Mesendoderm (in vitro differentiated cells): ENCODE data around the gene CHCHD1.

ENCODE experiments used
- DNase-seq: peaks from one replicate; pipeline ENCODE4 v3.0.0; 2013
- H2AK5ac ChIP-seq: 2 replicates; pipeline ENCODE4 v1.6.1; 2013; ENCODE audit warnings: low read length, inconsistent platforms
- H2BK120ac ChIP-seq: 2 replicates; pipeline ENCODE4 v1.6.1; 2013; ENCODE audit warnings: low read depth, mild to moderate bottlenecking, low read length, moderate library complexity, mixed read lengths
- H2BK15ac ChIP-seq: replicated peaks from 2 replicates; pipeline ENCODE4 v1.6.1; 2013; ENCODE audit warnings: low read depth, mild to moderate bottlenecking, moderate library complexity
- H2BK5ac ChIP-seq: 2 replicates; pipeline ENCODE4 v1.6.1; 2013; ENCODE audit warnings: low read length, inconsistent platforms
- H3K18ac ChIP-seq: 2 replicates; pipeline ENCODE4 v1.6.1; 2013; ENCODE audit warnings: mild to moderate bottlenecking, low read length, mixed read lengths
- H3K23ac ChIP-seq: one replicate; pipeline ENCODE4 v1.6.1; 2013; ENCODE audit warnings: low read length
- H3K27ac ChIP-seq: 2 replicates; pipeline ENCODE4 v1.5.1; 2013; ENCODE audit warnings: low read depth, mild to moderate bottlenecking, inconsistent platforms, low read length, moderate library complexity
- H3K27me3 ChIP-seq: 2 replicates; pipeline ENCODE4 v1.6.1; 2013; ENCODE audit warnings: low read length, control low read depth, mild to moderate bottlenecking, inconsistent platforms; ENCODE audit not compliant: insufficient read depth, poor library complexity
- H3K36me3 ChIP-seq: 2 replicates; pipeline ENCODE4 v1.6.1; 2013; ENCODE audit warnings: low read length, inconsistent platforms; ENCODE audit not compliant: control insufficient read depth, insufficient read depth
- H3K4ac ChIP-seq: one replicate; pipeline ENCODE4 v1.6.1; 2013; ENCODE audit warnings: low read depth, mild to moderate bottlenecking, low read length, moderate library complexity
- H3K4me1 ChIP-seq: 2 replicates; pipeline ENCODE4 v1.6.1; 2013; ENCODE audit warnings: low read depth, low read length, inconsistent platforms; ENCODE audit not compliant: control insufficient read depth
- H3K4me2 ChIP-seq: 2 replicates; pipeline ENCODE4 v1.6.1; 2013; ENCODE audit warnings: low read length
- H3K4me3 ChIP-seq: 2 replicates; pipeline ENCODE4 v1.5.1; 2013; ENCODE audit warnings: mild to moderate bottlenecking, low read length
- H3K56ac ChIP-seq: one replicate; pipeline ENCODE4 v1.6.1; 2013; ENCODE audit warnings: low read length
- H3K79me1 ChIP-seq: 2 replicates; pipeline ENCODE4 v1.6.1; 2013; ENCODE audit warnings: low read length, inconsistent platforms
- H3K79me2 ChIP-seq: 2 replicates; pipeline ENCODE4 v1.6.1; 2013; ENCODE audit warnings: mild to moderate bottlenecking, low read length; ENCODE audit not compliant: control insufficient read depth, insufficient read depth
- H3K9ac ChIP-seq: 2 replicates; pipeline ENCODE4 v1.6.1; 2013; ENCODE audit warnings: low read length, inconsistent platforms
- H4K5ac ChIP-seq: one replicate; pipeline ENCODE4 v1.6.1; 2013; ENCODE audit warnings: low read length
- H4K8ac ChIP-seq: one replicate; pipeline ENCODE4 v1.6.1; 2013; ENCODE audit warnings: low read depth, mild to moderate bottlenecking, control low read depth, low read length, moderate library complexity
- WGBS: extraction: QIAGEN DNeasy Blood & Tissue Kit; methylation state at CpG from one replicate; pipeline ENCODE4 v1.1.7; 2013; ENCODE audit warnings: low lambda C conversion rate, missing lambda C conversion rate; ENCODE audit not compliant: insufficient coverage; ENCODE audit errors: extremely low coverage; 5-methylcytosine and 5-hydroxymethylcytosine counted together

The CHCHD1 gene

GRCh38 chr10:73813333-73813732 is 31.5 kb downstream of the CHCHD1 start:
- Histone ChIP-seq H3K36me3 (no peaks in the 10 kb centered on the region), H2BK120ac (no peak overlapping the region), H3K4me3 (no peak overlapping the region), H4K5ac (no peak overlapping the region), H3K4ac (no peak overlapping the region), H3K56ac (no peak overlapping the region), H3K79me1 (no peaks in the 10 kb centered on the region), H3K4me1 (peaks cover 5% of the 10 kb centered on the region), H3K9ac (no peak overlapping the region), H3K18ac (no peak overlapping the region), H2BK15ac (no peak overlapping the region), H2BK5ac (no peak overlapping the region), H3K79me2 (no peaks in the 10 kb centered on the region), H3K23ac (no peak overlapping the region), H2AK5ac (no peak overlapping the region), H3K27ac (no peak overlapping the region), H3K4me2 (no peak overlapping the region), H3K27me3 (no peaks in the 10 kb centered on the region), H4K8ac (no peak overlapping the region)
- no CpG with 5 or more reads among the region's 7 CpGs for WGBS
- DNase-seq, result no peak

- Histone ChIP-seq H3K23ac (no peak overlapping the region), H3K79me2 (no peaks in the 10 kb centered on the region), H2BK15ac (no peak overlapping the region), H3K4ac (no peak overlapping the region), H3K27me3 (no peaks in the 10 kb centered on the region), H3K18ac (no peak overlapping the region), H3K4me3 (no peak overlapping the region), H2BK120ac (no peak overlapping the region), H2BK5ac (no peak overlapping the region), H3K36me3 (no peaks in the 10 kb centered on the region), H3K4me1 (peaks cover 8% of the 10 kb centered on the region), H4K5ac (no peak overlapping the region), H2AK5ac (no peak overlapping the region), H3K56ac (no peak overlapping the region), H3K4me2 (no peak overlapping the region), H3K79me1 (no peaks in the 10 kb centered on the region), H3K9ac (no peak overlapping the region), H3K27ac (no peak overlapping the region), H4K8ac (no peak overlapping the region)
- no CpG with 5 or more reads among the region's 13 CpGs for WGBS
- no peak for DNase-seq
These were observed 32.5 kb downstream of the CHCHD1 start for GRCh38 chr10:73814276-73814895.

GRCh38 chr10:73814896-73815718 is 33.3 kb downstream of the CHCHD1 start:
- Histone ChIP-seq H3K4me1 (peaks cover 8% of the 10 kb centered on the region), H3K27ac (no peak overlapping the region), H2BK120ac (no peak overlapping the region), H4K8ac (no peak overlapping the region), H2BK5ac (no peak overlapping the region), H4K5ac (no peak overlapping the region), H3K23ac (no peak overlapping the region), H3K18ac (no peak overlapping the region), H3K27me3 (no peaks in the 10 kb centered on the region), H3K4me3 (no peak overlapping the region), H3K36me3 (no peaks in the 10 kb centered on the region), H3K4ac (no peak overlapping the region), H2AK5ac (no peak overlapping the region), H3K79me1 (no peaks in the 10 kb centered on the region), H3K56ac (no peak overlapping the region), H3K79me2 (no peaks in the 10 kb centered on the region), H3K4me2 (no peak overlapping the region), H3K9ac (no peak overlapping the region), H2BK15ac (no peak overlapping the region)
- WGBS, result no CpG with 5 or more reads among the region's 22 CpGs
- peak; percentile 75 for DNase-seq

GRCh38 chr10:73815719-73816030 is 33.8 kb downstream of the CHCHD1 start:
- Histone ChIP-seq H2BK120ac (no peak overlapping the region), H3K36me3 (no peaks in the 10 kb centered on the region), H3K4ac (no peak overlapping the region), H3K18ac (no peak overlapping the region), H3K79me2 (no peaks in the 10 kb centered on the region), H3K23ac (no peak overlapping the region), H2BK5ac (no peak overlapping the region), H4K8ac (no peak overlapping the region), H3K56ac (no peak overlapping the region), H4K5ac (no peak overlapping the region), H2AK5ac (no peak overlapping the region), H3K27me3 (no peaks in the 10 kb centered on the region), H3K4me1 (peaks cover 5% of the 10 kb centered on the region), H3K4me3 (no peak overlapping the region), H3K4me2 (no peak overlapping the region), H2BK15ac (no peak overlapping the region), H3K27ac (no peak overlapping the region), H3K9ac (no peak overlapping the region), H3K79me1 (no peaks in the 10 kb centered on the region)
- DNase-seq, result no peak

GRCh38 chr10:73816917-73817729 is 35.3 kb downstream of the CHCHD1 start:
- Histone ChIP-seq H3K56ac (peak overlapping the region; percentile 78), H3K4me2 (no peak overlapping the region), H3K27me3 (no peaks in the 10 kb centered on the region), H3K9ac (peak overlapping the region; percentile 18), H3K4ac (no peak overlapping the region), H3K79me2 (no peaks in the 10 kb centered on the region), H3K27ac (peak overlapping the region; percentile 76), H4K5ac (no peak overlapping the region), H3K18ac (no peak overlapping the region), H3K4me3 (no peak overlapping the region), H2BK15ac (no peak overlapping the region), H3K36me3 (no peaks in the 10 kb centered on the region), H4K8ac (no peak overlapping the region), H3K79me1 (no peaks in the 10 kb centered on the region), H3K23ac (no peak overlapping the region), H3K4me1 (peaks cover 5% of the 10 kb centered on the region), H2BK120ac (no peak overlapping the region), H2BK5ac (peak overlapping the region; percentile 71), H2AK5ac (no peak overlapping the region)
- peak; percentile 88 for DNase-seq
- no CpG with 5 or more reads among the region's 10 CpGs for WGBS
